ENCODE results near the gene PTPRD.

The PTPRD gene

DNA sequence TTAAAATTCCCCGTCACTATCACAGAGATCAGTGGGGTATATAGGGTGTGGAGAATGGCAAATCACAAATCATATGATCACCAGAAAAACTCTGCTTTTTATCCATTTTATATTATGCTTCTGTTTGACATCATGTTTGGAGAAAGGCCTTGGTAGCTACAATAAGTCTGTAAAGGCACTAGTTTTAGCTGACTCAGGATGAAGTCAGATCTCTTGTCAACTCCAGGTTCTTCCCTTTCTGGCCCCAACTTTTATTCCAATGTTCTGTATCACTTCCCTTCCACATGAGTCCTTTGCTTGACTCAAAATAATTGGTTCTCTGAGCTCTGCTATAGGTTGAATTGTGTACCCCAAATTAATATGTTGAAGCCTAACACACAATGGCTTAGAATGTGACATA is 484.9 kb downstream of the PTPRD start:
- in situ Hi-C loops (cut with MboI; ENCODE audit: low pct_unique_long_range_greater_than_20kb, low sequenced_read_pairs, unreplicated experiment): no loop called here
- no peak for DNase-seq (ENCODE audit: low spot score)
- TF ChIP-seq, protein P1, sequence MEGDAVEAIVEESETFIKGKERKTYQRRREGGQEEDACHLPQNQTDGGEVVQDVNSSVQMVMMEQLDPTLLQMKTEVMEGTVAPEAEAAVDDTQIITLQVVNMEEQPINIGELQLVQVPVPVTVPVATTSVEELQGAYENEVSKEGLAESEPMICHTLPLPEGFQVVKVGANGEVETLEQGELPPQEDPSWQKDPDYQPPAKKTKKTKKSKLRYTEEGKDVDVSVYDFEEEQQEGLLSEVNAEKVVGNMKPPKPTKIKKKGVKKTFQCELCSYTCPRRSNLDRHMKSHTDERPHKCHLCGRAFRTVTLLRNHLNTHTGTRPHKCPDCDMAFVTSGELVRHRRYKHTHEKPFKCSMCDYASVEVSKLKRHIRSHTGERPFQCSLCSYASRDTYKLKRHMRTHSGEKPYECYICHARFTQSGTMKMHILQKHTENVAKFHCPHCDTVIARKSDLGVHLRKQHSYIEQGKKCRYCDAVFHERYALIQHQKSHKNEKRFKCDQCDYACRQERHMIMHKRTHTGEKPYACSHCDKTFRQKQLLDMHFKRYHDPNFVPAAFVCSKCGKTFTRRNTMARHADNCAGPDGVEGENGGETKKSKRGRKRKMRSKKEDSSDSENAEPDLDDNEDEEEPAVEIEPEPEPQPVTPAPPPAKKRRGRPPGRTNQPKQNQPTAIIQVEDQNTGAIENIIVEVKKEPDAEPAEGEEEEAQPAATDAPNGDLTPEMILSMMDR (IDR thresholded peaks at IDR 0.05; ENCODE audit: extremely low read depth, insufficient read depth, missing control alignments): no peak

DNA sequence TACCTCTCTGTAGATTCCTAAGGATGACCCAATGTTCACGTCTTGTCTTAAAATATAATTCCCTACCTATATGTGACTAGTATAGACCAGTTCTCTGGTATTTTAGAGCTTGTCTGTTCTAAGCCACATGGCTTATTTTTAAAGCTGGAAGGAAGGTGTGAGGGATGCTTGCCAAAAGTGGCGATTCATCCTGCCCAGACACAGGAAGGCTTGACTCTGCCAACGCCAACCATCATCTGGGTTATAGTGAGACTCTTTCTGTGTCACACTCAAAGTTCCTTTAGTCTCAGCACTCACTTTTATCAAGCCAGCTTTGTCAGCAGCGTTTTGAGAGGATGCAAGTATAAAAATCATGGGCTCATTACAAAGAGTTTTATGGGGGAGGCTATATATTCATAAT is 500.0 kb downstream of the PTPRD start:
- in situ Hi-C loops (cut with MboI; ENCODE audit: low pct_unique_long_range_greater_than_20kb, low sequenced_read_pairs, unreplicated experiment): no loop called here
- no peak for DNase-seq (ENCODE audit: low spot score)
- TF ChIP-seq, protein P1 (IDR thresholded peaks at IDR 0.05; ENCODE audit: extremely low read depth, insufficient read depth, missing control alignments): no peak

DNA sequence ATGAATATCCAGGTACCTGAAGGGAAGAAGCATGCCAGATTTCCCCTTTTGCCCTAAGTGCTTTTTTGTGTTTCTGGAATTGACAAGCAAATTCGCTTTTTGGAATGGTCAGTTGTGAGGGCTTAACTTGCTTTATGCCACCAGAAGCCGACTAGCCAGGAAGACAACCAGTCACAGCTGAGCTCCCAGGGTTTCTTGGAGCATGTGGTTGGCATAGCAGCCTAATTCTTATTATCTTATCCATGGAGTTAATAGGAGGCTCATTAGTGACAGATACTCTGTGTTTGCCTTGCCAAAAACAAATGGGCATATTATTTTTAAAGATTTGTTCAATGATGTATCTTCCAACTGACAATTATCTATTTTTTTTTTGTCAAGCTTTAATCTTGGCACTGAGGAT is 500.7 kb downstream of the PTPRD start:
- TF ChIP-seq, protein P1 (IDR thresholded peaks at IDR 0.05; ENCODE audit: extremely low read depth, insufficient read depth, missing control alignments): no peak
- in situ Hi-C loops (cut with MboI; ENCODE audit: low pct_unique_long_range_greater_than_20kb, low sequenced_read_pairs, unreplicated experiment): no loop called here
- DNase-seq (ENCODE audit: low spot score): no peak

DNA sequence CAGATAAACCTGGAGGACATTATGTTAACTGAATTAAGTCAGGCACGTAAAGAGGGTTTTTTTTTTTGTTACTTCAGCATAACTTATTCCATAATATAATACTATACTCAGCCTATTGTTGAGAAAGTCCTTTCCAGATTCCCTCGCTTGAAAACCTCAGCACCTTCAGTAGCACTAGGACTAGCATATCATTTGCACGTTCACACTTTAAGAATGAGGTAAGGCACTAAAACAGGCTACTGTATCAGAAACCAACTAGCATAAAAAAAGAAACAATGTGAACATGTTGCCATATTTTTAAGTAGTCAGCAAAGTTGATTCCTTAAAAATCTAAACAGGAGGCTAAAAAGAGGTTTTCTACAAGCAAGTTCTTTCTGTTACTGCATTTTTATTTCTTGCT is 504.0 kb downstream of the PTPRD start:
- in situ Hi-C loops (cut with MboI; ENCODE audit: low pct_unique_long_range_greater_than_20kb, low sequenced_read_pairs, unreplicated experiment): no loop called here
- TF ChIP-seq, protein P1 (IDR thresholded peaks at IDR 0.05; ENCODE audit: extremely low read depth, insufficient read depth, missing control alignments): no peak
- no peak for DNase-seq (ENCODE audit: low spot score)

DNA sequence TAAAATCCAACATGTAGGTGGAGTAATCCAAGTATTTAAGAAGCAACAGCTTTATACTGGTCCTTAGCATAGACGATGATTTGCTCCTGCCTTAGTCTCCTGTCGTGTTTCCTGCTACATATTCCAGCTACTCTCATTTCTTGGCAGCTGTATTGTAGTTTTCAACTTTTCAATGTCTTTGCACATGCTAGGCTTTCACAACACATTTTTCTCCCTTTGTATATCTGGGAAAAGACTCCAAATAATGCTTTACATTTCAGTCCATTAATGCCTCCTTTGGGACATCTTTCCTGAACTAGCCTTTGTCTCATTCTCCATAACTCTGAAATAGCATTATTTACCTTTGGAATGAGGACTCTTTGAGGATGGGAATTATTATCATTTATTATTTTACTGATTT is 508.0 kb downstream of the PTPRD start:
- TF ChIP-seq, protein P1 (IDR thresholded peaks at IDR 0.05; ENCODE audit: extremely low read depth, insufficient read depth, missing control alignments): no peak
- no peak for DNase-seq (ENCODE audit: low spot score)
- in situ Hi-C loops (cut with MboI; ENCODE audit: low pct_unique_long_range_greater_than_20kb, low sequenced_read_pairs, unreplicated experiment): no loop called here

DNA sequence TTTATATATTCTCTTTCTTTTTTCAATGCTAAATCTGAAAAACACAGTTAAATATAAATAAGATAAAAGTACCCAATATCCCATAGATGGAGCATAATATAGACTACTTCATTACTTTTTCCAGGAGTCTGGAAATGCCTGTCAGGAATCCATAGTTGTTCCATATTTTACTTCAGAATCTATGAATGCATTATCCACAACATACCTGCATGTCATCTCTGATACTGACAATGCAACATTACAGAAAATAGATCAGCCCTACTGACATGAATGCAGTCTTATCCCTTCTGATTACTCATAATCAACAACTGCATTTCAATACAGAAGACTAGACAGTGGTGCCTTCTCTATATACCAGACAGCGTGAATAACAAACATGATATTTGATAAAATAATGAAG is 517.6 kb downstream of the PTPRD start:
- in situ Hi-C loops (cut with MboI; ENCODE audit: low pct_unique_long_range_greater_than_20kb, low sequenced_read_pairs, unreplicated experiment): no loop called here
- no peak for DNase-seq (ENCODE audit: low spot score)
- TF ChIP-seq, protein P1 (IDR thresholded peaks at IDR 0.05; ENCODE audit: extremely low read depth, insufficient read depth, missing control alignments): no peak

DNA sequence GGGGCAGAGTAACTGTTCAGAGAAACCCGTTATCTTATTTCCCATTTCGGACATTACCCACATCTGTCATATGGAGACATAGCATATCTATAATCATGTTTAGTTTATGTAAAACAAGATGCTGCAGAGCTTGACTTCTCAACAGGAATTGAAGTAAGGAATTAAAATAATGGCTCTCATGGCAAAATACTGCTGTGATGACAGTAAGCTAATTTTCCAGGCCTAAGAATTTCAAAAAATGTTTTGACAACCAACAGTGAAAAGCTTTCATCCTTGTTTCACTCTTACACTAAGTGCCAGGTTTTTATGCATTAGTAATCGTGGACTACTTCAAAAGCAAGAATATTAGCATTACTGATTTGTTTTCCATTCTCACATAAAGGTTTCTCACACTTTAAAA is 518.2 kb downstream of the PTPRD start:
- no peak for DNase-seq (ENCODE audit: low spot score)
- TF ChIP-seq, protein P1 (IDR thresholded peaks at IDR 0.05; ENCODE audit: extremely low read depth, insufficient read depth, missing control alignments): no peak
- in situ Hi-C loops (cut with MboI; ENCODE audit: low pct_unique_long_range_greater_than_20kb, low sequenced_read_pairs, unreplicated experiment): no loop called here

Data from GM13977 (cell line).